HUES64 (cell line): ENCODE data around the gene HTT.
A peak's percentile ranks its signal among the peaks of the same experiment; 100 is the strongest.

Source experiments
- H3K27ac ChIP-seq: 2 replicates; pipeline ENCODE4 v1.7.0; 2013; ENCODE audit warnings: low read depth, low read length, inconsistent platforms
- H3K27me3 ChIP-seq: 2 replicates; pipeline ENCODE4 v1.6.1; 2013; ENCODE audit warnings: mild to moderate bottlenecking, low read length; ENCODE audit not compliant: insufficient read depth
- H3K36me3 ChIP-seq: 2 replicates; pipeline ENCODE4 v1.6.1; 2013; ENCODE audit warnings: mild to moderate bottlenecking, low read length; ENCODE audit not compliant: insufficient read depth
- H3K4me1 ChIP-seq: 2 replicates; pipeline ENCODE4 v1.6.1; 2013; ENCODE audit warnings: mild to moderate bottlenecking, low read length, moderate library complexity; ENCODE audit not compliant: insufficient read depth
- H3K4me3 ChIP-seq: 2 replicates; pipeline ENCODE4 v1.5.1; 2013; ENCODE audit warnings: mild to moderate bottlenecking, low read length, moderate library complexity
- H3K9ac ChIP-seq: 2 replicates; pipeline ENCODE4 v1.6.1; 2013; ENCODE audit warnings: mild to moderate bottlenecking, low read depth, low read length
- H3K9me3 ChIP-seq: 2 replicates; pipeline ENCODE4 v1.6.1; 2013; ENCODE audit warnings: low read depth, low read length; ENCODE audit not compliant: insufficient read depth
- WGBS: fragments of 150-250, 120-280 bp; methylation state at CpG from one replicate; pipeline ENCODE4 v1.1.7; 2013; ENCODE audit warnings: missing lambda C conversion rate; 5-methylcytosine and 5-hydroxymethylcytosine counted together

Gene HTT

GRCh38 chr4:3070709-3071500, 3.6 kb upstream of the HTT start:
- no peak overlapping the region for H3K27ac ChIP-seq
- no peaks in the 10 kb centered on the region for H3K36me3 ChIP-seq
- WGBS, result 92% methylated on average over 3 of the region's 3 CpGs
- peaks cover 2% of the 10 kb centered on the region for H3K4me1 ChIP-seq
- H3K4me3 ChIP-seq, result no peak overlapping the region
- peaks cover 3% of the 10 kb centered on the region; the same call in 1 of the 2 replicates for H3K27me3 ChIP-seq
- H3K9me3 ChIP-seq, result no peaks in the 10 kb centered on the region
- no peak overlapping the region for H3K9ac ChIP-seq

- Histone ChIP-seq H3K9ac (no peak overlapping the region), H3K36me3 (no peaks in the 10 kb centered on the region), H3K4me3 (no peak overlapping the region), H3K9me3 (no peaks in the 10 kb centered on the region), H3K27ac (no peak overlapping the region), H3K4me1 (peaks cover 11% of the 10 kb centered on the region), H3K27me3 (peaks cover 3% of the 10 kb centered on the region; the same call in 1 of the 2 replicates)
- 93% methylated on average over 7 of the region's 7 CpGs for WGBS
Measured at GRCh38 chr4:3071811-3072210, 2.7 kb upstream of the HTT start.

DNA sequence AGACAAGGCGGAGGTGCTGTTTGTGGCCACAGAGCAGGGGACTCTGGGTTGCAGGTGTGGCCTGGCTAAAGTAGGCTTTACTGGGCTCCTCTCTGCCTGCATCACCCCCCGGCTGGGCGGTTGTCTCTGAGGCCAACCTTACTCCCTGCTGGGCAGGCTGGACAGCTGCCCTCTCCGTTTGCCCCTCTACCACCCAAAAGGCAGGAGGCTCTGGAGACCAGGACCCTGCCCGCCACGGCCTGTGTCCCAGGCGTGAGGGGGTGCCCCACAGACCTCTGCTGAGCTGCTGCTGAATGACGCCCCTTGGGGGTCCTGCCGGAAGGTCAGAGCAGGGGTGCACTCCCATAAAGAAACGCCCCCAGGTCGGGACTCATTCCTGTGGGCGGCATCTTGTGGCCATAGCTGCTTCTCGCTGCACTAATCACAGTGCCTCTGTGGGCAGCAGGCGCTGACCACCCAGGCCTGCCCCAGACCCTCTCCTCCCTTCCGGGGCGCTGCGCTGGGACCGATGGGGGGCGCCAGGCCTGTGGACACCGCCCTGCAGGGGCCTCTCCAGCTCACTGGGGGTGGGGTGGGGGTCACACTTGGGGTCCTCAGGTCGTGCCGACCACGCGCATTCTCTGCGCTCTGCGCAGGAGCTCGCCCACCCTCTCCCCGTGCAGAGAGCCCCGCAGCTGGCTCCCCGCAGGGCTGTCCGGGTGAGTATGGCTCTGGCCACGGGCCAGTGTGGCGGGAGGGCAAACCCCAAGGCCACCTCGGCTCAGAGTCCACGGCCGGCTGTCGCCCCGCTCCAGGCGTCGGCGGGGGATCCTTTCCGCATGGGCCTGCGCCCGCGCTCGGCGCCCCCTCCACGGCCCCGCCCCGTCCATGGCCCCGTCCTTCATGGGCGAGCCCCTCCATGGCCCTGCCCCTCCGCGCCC, 1.1 kb upstream of the HTT start:
- peaks cover 3% of the 10 kb centered on the region; the same call in 1 of the 2 replicates for H3K27me3 ChIP-seq
- no peak overlapping the region for H3K27ac ChIP-seq
- peak overlapping the region; percentile 75 for H3K4me3 ChIP-seq
- H3K9me3 ChIP-seq, result no peaks in the 10 kb centered on the region
- peak overlapping the region; percentile 72 for H3K9ac ChIP-seq
- 15% methylated on average over 52 of the region's 54 CpGs for WGBS
- H3K4me1 ChIP-seq, result peaks cover 11% of the 10 kb centered on the region
- H3K36me3 ChIP-seq, result no peaks in the 10 kb centered on the region

GRCh38 chr4:3074846-3075651, 568 bp downstream of the HTT start:
- H3K36me3 ChIP-seq, result no peaks in the 10 kb centered on the region
- peak overlapping the region; percentile 95 for H3K27ac ChIP-seq
- under 1% methylated on average over 57 of the region's 60 CpGs for WGBS
- H3K4me1 ChIP-seq, result peaks cover 11% of the 10 kb centered on the region
- H3K27me3 ChIP-seq, result peaks cover 3% of the 10 kb centered on the region; the same call in 1 of the 2 replicates
- no peaks in the 10 kb centered on the region for H3K9me3 ChIP-seq
- peak overlapping the region; percentile 82 for H3K4me3 ChIP-seq
- H3K9ac ChIP-seq, result peak overlapping the region; percentile 94

GRCh38 chr4:3075652-3075981, 1.1 kb downstream of the HTT start:
- peak overlapping the region; percentile 53; the same call in 1 of the 2 replicates for H3K9ac ChIP-seq
- 7% methylated on average over 6 of the region's 8 CpGs for WGBS
- no peaks in the 10 kb centered on the region for H3K36me3 ChIP-seq
- peaks cover 11% of the 10 kb centered on the region for H3K4me1 ChIP-seq
- H3K4me3 ChIP-seq, result peak overlapping the region; percentile 82
- peak overlapping the region; percentile 3; the same call in 1 of the 2 replicates for H3K27ac ChIP-seq
- H3K9me3 ChIP-seq, result no peaks in the 10 kb centered on the region
- peaks cover 3% of the 10 kb centered on the region; the same call in 1 of the 2 replicates for H3K27me3 ChIP-seq

DNA sequence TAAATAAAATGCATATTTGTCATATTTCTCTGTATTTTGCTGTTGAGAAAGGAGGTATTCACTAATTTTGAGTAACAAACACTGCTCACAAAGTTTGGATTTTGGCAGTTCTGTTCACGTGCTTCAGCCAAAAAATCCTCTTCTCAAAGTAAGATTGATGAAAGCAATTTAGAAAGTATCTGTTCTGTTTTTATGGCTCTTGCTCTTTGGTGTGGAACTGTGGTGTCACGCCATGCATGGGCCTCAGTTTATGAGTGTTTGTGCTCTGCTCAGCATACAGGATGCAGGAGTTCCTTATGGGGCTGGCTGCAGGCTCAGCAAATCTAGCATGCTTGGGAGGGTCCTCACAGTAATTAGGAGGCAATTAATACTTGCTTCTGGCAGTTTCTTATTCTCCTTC, 3.3 kb downstream of the HTT start:
- Histone ChIP-seq H3K4me3 (no peak overlapping the region), H3K4me1 (peaks cover 11% of the 10 kb centered on the region), H3K36me3 (no peaks in the 10 kb centered on the region), H3K9me3 (no peaks in the 10 kb centered on the region), H3K27me3 (peaks cover 3% of the 10 kb centered on the region; the same call in 1 of the 2 replicates), H3K27ac (no peak overlapping the region), H3K9ac (no peak overlapping the region)
- whole genome bisulfite sequencing, result 94% methylated on average over 2 of the region's 2 CpGs

GRCh38 chr4:3079694-3080123, 5.2 kb downstream of the HTT start:
- 95% methylated on average over 6 of the region's 6 CpGs for WGBS
- Histone ChIP-seq H3K36me3 (0 out of 2 replicates have a peak, but pooled peaks cover 2% of the 10 kb centered on the region), H3K4me1 (peaks cover 11% of the 10 kb centered on the region), H3K27ac (no peak overlapping the region), H3K27me3 (no peaks in the 10 kb centered on the region), H3K9me3 (no peaks in the 10 kb centered on the region), H3K9ac (no peak overlapping the region), H3K4me3 (no peak overlapping the region)

- Histone ChIP-seq H3K4me3 (no peak overlapping the region), H3K27me3 (no peaks in the 10 kb centered on the region), H3K36me3 (peaks cover 18% of the 10 kb centered on the region), H3K9me3 (no peaks in the 10 kb centered on the region), H3K4me1 (no peaks in the 10 kb centered on the region), H3K9ac (no peak overlapping the region), H3K27ac (no peak overlapping the region)
- 93% methylated on average over 4 of the region's 6 CpGs for WGBS
Measured at GRCh38 chr4:3082925-3083515, 8.5 kb downstream of the HTT start.

- 0% methylated on average over 1 of the region's 1 CpG for WGBS
- no peak overlapping the region for H3K27ac ChIP-seq
- H3K4me1 ChIP-seq, result no peaks in the 10 kb centered on the region
- peaks cover 23% of the 10 kb centered on the region for H3K36me3 ChIP-seq
- no peak overlapping the region for H3K9ac ChIP-seq
- H3K9me3 ChIP-seq, result no peaks in the 10 kb centered on the region
- H3K4me3 ChIP-seq, result no peak overlapping the region
- H3K27me3 ChIP-seq, result no peaks in the 10 kb centered on the region
Measured at GRCh38 chr4:3083732-3084131, 9.3 kb downstream of the HTT start.

- no peak overlapping the region for H3K9ac ChIP-seq
- WGBS, result 97% methylated on average over 10 of the region's 10 CpGs
Measured at GRCh38 chr4:3085948-3086670, 11.6 kb downstream of the HTT start.

More at GRCh38 chr4:3085948-3086670, 11.6 kb downstream of the HTT start:
- Histone ChIP-seq H3K9me3 (no peaks in the 10 kb centered on the region), H3K4me1 (no peaks in the 10 kb centered on the region), H3K36me3 (peaks cover 44% of the 10 kb centered on the region), H3K27me3 (no peaks in the 10 kb centered on the region), H3K27ac (no peak overlapping the region), H3K4me3 (no peak overlapping the region)
